Suppressor macrophage treated with lipopolysaccharide for 1 hour (primary cell): Measurements from ENCODE around the gene PCSK6.
"Not testable (repeated sequence)": the region's sequence is repeated elsewhere in the genome, so short reads cannot be mapped to it uniquely, and the experiment has no call there.

ENCODE experiments used
- DNase-seq, 3 donors: peaks; one replicate each; pipeline ENCODE4 v3.0.0-alpha.2; 2020 to 2022

PCSK6 gene

GRCh38 chr15:101303408-101303807 lies 186.1 kb downstream of the PCSK6 start:
- DNase-seq, result no peak

- no peak for DNase-seq
Measured at GRCh38 chr15:101296418-101297405, 192.8 kb downstream of the PCSK6 start.

- no peak for DNase-seq
Measured at GRCh38 chr15:101295607-101296161, 193.8 kb downstream of the PCSK6 start.

GRCh38 chr15:101294731-101295606 lies 194.5 kb downstream of the PCSK6 start, which contains the start of gene SNRPA1:
Gene SNRPA1 (minus strand): TSS chr15:101295248. CDS start chr15:101295178, 70 bp downstream.
- peak; percentile 98 to 99 (median 99) for DNase-seq

GRCh38 chr15:101293122-101293521 lies 196.4 kb downstream of the PCSK6 start:
- no peak for DNase-seq

- DNase-seq, result peak; percentile 82 to 88 (median 85)
Measured at GRCh38 chr15:101288905-101289513, 200.5 kb downstream of the PCSK6 start.

GRCh38 chr15:101287342-101287741 lies 202.2 kb downstream of the PCSK6 start:
- not testable (repeated sequence) for DNase-seq

- no peak for DNase-seq
Measured at GRCh38 chr15:101286471-101287114, 202.9 kb downstream of the PCSK6 start.

- DNase-seq, result no peak
Measured at GRCh38 chr15:101283931-101284330, 205.6 kb downstream of the PCSK6 start.

- DNase-seq, result no peak
Measured at GRCh38 chr15:101280007-101280406, 209.5 kb downstream of the PCSK6 start.

GRCh38 chr15:101277943-101278564 lies 211.5 kb downstream of the PCSK6 start:
- no peak for DNase-seq

GRCh38 chr15:101277038-101277822 lies 212.3 kb downstream of the PCSK6 start, which contains the start of gene SELENOS:
Gene SELENOS (minus strand): TSS chr15:101277485. CDS start chr15:101277417, 68 bp downstream.
- DNase-seq, result peak; percentile 95 to 99 (median 98)

- DNase-seq, result peak; percentile 43 to 46 (median 46)
Measured at GRCh38 chr15:101276501-101277037, 212.9 kb downstream of the PCSK6 start.

- DNase-seq, result no peak
Measured at GRCh38 chr15:101275018-101275417, 214.5 kb downstream of the PCSK6 start.

- DNase-seq, result no peak
Measured at GRCh38 chr15:101273534-101273933, 216.0 kb downstream of the PCSK6 start.

GRCh38 chr15:101272584-101272983 lies 216.9 kb downstream of the PCSK6 start:
- DNase-seq, result no peak

GRCh38 chr15:101269479-101270223 lies 219.9 kb downstream of the PCSK6 start:
- no peak for DNase-seq

GRCh38 chr15:101267320-101268104 lies 222.0 kb downstream of the PCSK6 start:
- DNase-seq, result no peak

GRCh38 chr15:101266787-101267186 lies 222.7 kb downstream of the PCSK6 start:
- DNase-seq, result no peak
